Fibroblast of skin of scalp (primary cell): Measurements from ENCODE around the gene USP15.
A peak's percentile ranks its signal among the peaks of the same experiment; 100 is the strongest.
"Not testable (repeated sequence)": the region's sequence is repeated elsewhere in the genome, so short reads cannot be mapped to it uniquely, and the experiment has no call there.

Source experiments
- DNase-seq: peaks from one replicate; pipeline ENCODE4 v3.0.0-alpha.2; 2013

Gene USP15

GRCh38 chr12:62375603-62376002 is 115.4 kb downstream of the USP15 start:
- no peak for DNase-seq

GRCh38 chr12:62379026-62379722 is 119.0 kb downstream of the USP15 start:
- DNase-seq = peak; percentile 2

GRCh38 chr12:62379723-62380045 is 119.5 kb downstream of the USP15 start:
- DNase-seq = no peak

DNA sequence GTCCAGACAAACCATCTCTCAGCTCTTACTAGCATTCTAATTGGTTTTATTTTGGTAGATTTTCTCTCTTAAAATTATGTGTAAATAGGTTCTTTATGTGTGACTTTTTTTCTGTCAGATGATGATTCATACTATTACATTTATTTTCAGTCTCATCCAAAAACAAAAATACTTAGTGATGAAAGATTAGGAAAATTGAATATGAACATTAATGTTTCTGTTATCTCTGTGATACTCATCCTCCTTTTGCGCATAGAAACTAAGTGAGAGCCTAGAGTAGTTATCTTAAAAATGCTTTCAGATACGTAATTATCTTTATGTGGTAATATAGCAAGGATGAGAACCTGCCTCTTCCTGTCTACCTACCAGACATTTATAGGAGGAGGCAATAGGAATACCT is 122.3 kb downstream of the USP15 start:
- DNase-seq = no peak

GRCh38 chr12:62396750-62397149 is 136.5 kb downstream of the USP15 start:
- peak; percentile 15 for DNase-seq

- no peak for DNase-seq
Observed at GRCh38 chr12:62400135-62400534, 139.9 kb downstream of the USP15 start.

DNA sequence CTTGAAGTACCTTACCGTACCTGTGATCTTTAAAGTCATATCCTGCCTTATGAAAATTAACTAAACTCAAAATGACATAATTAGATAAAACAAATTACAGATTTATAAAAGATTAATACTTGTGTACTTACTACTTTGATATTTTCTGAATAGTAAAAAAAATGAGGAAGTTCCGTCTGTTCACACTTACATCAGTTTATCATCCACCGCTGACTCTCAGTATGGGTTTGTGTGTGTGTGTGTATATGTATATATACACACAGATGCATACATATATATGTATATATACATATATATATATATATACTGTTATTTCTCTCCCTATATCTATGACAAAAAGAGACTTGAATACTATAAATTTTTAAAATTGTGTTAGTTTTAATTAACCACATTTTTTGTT is 141.4 kb downstream of the USP15 start:
- DNase-seq = no peak

DNA sequence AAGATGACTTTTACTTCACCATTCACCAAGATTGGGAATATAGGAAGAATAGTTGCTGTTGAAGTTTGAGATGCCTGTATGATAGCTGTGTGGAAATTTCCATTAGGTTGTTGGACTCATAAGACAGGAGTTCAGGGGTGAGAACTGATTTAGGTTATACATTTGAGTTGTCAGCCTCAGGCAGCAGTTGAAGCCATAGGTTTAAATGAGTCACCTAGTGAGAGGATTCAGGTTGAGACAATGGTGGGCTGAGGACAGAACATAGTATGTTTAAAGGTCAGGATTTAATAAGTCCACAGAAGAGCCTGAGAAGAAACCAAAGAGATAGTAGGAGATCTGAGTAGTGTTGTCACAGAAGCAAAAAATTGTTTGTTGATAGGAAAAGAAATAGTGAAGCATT is 142.8 kb downstream of the USP15 start:
- no peak for DNase-seq

- DNase-seq = no peak
Observed at GRCh38 chr12:62407587-62407986, 147.4 kb downstream of the USP15 start.

DNA sequence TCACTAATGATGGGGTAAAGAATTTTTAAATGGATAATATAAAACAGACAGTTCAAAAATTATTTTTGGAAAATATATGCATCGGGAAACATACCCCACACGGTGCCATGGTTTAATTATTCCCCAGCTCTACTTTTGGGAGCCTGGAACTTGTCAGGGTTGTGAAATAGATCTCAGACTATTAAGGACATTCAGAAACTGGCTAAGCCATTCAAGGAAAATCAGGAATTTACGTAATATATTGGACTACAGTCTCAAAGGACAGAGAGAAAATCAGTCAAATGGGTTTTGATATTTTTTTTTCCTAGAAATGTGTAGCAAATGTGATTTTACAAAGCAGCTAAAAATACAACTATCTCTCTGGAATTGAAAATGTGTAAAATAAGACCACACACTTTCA is 148.9 kb downstream of the USP15 start:
- no peak for DNase-seq

DNA sequence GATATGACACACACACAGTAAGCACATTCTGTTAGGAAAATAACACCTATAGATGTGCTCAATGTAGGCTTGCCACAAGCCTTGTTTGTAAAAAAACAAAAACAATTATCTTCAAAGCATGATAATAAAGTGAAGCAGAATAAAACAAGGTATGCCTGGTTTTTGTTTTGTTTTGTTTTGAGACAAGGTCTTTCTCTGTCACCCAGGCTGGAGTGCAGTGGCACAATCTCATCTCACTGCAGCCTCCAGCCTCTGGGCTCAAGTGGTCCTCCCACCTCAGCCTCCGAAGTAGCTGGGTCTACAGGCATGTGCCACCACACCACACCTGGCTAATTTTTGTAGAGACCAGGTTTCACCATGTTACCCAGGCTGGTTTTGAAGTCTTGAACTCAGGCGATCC is 154.0 kb downstream of the USP15 start:
- DNase-seq = no peak

DNA sequence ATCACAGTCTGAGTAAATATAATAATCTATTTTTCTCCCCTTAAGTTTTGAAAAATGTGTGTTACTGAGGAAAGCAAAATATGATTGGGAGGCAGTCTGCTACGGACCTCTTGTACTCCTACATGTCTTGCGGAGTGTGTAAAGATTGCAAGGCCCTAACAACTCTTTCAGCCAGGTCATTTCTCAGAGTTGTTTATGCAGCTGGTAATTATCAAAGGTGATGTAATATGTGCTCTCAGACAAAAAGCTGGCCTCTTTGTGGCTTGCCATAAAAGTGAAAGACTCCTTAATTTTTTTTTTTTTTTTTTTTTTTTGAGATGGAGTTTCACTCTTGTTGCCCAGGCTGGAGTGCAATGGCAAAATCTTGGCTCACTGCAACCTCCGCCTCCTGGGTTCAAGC is 165.9 kb downstream of the USP15 start:
- DNase-seq = peak; percentile 10

DNA sequence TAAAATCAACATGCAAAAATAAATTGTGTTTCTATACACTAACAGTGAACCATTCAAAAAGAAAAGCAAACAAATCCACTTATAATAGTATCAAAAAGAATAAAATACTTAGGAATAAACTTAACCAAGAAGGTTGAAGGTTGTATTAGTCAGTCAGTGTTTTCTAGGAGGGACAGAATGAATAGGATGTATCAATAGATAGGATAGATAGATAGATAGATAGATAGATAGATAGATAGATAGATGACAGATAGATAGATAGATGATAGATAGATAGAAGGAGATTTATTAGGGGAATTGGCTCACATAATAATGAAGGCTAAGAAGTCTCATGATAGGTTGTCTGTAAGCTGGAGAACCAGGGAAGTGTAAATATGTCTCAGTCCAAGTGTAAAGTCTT is 169.3 kb downstream of the USP15 start:
- DNase-seq = no peak

DNA sequence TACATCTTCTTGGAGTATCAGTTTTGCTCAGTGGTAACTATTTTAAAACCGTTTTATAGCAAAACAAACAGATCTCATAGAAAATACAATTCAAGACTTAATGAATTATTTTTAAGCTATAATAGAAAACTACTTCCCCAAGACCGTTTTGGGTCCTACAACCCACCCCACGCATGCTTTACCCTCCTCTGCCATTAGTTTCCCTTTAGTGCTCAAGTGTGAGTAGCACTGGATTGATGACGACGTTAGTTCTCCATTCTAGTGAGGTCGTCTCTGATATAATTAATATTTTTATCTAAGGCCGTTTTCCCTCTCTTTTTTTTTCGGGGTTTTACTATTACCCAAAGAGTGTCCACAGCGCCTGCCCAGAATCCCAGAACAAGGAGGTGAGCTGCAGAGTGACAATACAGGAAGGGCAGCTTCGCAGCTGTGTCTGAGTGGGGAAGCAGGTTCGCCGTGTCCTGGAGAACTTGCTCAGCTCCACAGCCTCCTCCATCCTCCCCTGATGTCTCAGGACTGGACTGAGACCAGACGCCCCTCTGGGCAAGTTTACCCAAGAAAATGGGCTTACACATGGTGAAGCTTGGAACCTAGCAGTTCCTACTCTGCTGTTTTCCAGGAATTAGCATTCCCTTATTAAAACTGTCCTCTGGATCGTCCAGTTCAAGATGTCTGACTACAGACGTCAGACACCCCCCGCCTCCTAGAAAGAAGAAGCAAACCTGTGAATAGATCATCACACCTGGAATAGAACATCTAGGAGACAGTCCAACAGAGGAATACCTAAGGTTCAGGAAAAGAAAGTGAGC is 174.5 kb downstream of the USP15 start:
- no peak for DNase-seq

GRCh38 chr12:62435303-62436163 is 175.3 kb downstream of the USP15 start:
- peak; percentile 66 for DNase-seq

DNA sequence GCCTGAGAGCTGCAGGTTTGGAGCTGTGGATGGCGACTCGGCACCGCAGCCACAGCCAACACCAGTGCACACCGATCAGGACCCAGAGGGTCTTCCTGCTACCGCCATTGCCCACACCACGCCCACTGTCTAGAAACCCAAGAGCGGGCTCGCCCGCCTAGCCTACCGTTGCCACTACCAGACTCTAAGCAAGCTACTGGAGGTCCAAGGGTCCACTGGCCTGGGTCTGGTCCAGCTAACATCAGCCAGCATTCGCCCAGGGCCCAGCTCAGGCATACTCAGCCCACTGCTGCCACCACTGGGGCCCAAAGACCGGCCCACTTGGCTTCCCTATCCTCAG is 175.9 kb downstream of the USP15 start:
- DNase-seq = no peak

DNA sequence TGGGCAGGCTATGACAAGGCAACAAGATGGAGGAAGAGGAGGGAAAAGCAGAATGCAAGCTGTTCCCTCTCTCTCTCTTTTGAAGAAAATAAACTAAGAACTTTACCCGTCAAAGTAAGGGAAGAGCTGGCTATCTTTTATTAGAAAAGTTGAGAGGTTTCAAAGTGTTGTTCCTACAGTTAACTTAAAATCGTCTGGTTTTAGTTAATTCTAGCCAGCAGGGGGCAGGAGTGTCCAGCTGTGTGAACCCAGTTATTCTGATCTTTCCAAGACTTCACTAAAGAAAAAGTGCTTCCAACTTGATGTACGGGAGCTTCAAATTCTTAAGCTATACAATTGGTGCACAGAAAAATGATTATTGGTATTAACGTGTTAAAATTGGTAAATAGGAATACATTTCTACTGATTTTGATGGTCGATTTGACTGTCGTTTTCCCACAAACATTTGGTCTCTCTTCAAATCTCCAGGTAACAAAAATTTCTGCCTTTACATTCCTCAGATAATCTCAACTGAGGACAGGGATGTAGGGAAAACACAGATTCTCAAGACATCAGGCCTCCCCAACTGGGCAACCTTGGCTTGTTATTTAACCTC is 178.0 kb downstream of the USP15 start:
- peak; percentile 57 for DNase-seq

DNA sequence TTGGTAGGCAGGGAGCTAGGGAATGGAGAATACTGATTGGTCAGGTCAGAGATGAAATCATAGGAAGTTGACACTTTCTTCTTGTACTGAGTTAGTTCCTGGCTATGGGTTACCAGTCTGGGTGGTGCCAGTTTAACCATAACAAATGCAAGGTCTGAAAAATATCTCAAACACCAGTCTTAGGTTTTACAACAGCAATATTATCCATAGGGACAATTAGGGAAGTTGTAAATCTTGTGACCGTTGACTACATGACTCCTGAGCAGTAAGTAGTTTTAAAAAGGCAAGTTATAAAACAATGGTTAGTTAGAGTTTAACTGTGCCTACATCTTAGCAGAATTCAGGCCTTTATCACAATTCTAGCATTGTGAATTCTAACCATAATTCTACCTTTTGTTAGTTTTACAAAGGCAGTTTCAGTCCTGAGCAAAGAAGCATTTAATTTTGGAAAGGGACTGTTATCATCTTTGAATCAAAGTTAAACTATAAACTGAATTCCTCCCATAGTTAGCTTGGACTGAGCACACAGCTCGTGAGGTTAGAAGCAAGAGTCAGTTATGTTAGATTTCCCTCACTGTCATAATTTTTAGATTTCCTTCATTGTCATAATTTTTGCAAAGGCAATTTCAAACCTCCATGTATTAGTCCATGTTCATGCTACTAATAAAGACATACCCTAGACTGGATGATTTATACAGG is 186.7 kb downstream of the USP15 start:
- no peak for DNase-seq

- no peak for DNase-seq
Observed at GRCh38 chr12:62448436-62448835, 188.2 kb downstream of the USP15 start.

DNA sequence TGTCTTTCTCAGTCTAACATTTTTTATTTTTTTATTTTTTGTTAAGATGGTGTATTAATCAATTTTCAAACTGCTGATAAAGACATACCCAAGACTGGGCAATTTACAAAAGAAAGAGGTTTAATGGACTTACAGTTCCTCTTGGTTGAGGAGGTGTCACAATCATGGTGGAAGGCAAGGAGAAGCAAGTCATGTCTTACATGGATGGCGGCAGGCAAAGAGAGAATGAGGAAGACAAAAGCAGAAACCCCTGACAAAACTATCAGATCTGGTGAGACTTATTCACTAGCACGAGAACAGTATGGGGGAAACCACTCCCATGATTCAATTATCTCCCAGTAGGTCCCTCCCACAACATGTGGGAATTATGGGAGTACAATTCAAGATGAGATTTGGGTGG is 195.2 kb downstream of the USP15 start:
- DNase-seq = not testable (repeated sequence)

DNA sequence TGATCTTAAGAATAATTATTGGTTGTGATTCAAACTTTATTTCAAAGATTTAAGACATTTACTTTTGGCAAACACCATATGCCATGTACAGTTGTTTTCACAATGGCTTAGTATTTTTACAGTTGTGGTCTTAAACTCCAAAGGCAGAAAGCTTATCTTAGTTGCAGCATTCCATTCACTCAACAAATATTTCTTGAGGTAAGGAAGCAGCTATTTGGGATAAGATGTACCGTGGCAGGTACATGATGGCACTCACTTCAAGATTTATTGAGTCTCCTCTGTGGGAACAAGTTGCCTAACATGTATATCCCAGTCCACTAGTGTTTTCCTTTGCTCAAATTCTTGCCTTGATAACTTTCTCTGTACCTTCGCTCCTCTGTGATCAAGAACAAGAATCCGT is 198.4 kb downstream of the USP15 start:
- DNase-seq = no peak

DNA sequence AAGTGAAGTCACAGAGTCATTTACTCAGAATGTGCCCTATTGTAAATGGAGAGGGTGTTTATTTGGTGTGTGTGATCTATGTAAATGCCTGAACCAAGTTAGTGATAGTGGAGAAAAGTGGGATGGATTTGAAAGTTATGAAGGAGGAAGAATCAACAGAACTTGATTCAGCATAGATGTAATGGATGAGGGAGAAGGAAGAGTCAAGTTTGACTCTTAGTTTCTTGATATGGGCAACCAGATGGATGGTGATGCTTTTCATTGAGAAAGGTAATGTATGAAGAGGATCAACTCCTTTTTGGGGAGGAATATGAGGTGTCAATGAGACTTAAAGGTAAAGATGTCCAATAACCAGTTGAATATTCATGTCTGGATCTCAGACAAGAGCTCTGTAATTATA is 199.8 kb downstream of the USP15 start:
- DNase-seq = no peak
